CD4-positive, alpha-beta T cell treated with Interleukin-2 at 100 ng/mL for 4 hours (primary cell): ENCODE results near the gene USP48.
A peak's percentile ranks its signal among the peaks of the same experiment; 100 is the strongest.

Experiments used
- DNase-seq: peaks from one replicate; pipeline ENCODE4 v3.0.0-alpha.2; 2020; ENCODE audit warnings: low spot score

Gene USP48

DNA sequence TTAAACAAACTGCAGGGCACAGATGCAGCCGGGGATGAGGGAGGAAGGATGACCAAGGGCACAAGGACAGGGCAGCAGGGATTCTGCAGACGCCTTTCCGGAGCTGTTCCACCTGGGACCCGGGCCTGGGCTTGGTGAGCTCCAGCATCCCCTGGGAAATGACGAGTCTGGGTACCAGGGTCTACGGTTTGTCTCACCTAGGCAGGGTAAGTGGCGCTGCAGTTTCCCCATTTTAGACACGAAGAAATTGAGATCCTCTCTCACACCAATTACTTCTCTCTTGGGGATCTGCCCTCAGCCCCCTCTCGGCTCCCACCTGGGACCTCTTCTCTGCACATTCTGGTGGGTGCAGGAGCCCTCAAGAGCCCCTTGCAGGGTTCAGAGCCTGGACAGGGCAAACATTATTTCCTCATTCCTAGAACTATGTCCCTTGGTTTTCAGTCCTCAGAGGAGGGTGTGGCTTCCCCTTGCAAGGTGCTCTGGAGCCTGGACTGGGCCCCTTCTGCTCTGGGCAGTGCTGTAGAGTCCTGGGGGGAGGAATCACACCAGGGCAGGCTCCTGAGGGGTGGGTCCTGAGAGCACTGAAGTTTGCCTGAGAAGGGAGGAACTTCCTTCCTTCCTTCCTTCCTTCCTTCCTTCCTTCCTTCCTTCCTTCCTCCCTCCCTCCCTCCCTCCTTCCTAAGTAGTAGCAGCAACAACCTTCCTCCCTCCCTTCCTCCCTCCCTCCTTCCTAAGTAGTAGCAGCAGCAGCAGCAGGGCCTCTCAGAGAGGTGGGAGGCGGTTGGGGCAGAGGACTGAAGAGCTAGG is 129.8 kb downstream of the USP48 start:
- DNase-seq: no peak

DNA sequence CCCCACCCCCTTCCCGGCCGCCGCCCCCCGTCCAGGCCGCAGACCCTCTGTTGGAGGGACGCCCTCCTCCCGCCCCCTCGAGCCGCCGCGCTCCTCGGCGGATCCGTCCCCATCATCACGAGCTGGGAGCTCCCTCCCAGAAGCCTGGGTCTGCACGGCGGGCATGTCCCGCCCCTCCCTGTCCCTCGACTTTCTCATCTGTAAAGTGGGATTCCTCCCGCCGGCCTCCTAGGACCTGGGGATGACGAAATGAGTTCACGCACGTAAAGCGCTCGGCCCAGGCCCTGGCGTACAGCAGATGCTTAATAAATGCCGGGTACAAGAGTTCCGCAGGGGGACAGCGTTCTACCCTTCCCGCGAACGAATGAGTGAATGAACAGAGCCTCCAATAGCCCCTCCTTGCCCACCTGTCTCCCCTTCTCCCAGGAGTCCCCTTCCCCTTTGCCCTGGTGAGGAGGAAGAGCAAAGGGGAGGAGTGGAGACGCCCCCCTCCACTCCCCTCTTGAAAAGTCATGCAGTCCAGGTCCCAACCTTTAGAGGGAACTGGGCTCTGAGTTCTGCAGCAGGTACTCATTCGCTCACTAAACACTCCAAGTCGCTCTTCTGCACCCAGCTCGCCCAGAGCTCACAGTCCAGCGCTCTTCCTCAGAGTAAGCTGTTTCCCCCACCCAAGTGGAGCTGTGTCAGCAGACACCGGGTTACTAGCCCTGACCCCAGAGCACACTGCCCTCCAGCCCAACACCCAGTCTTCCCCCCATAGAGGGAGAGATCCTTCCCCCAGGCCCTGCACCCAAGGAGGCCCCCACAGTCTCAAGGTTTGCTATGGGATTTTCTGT is 130.6 kb downstream of the USP48 start:
- DNase-seq: no peak

- peak; percentile 33 for DNase-seq
Measured at GRCh38 chr1:21651214-21652042, 131.5 kb downstream of the USP48 start.

GRCh38 chr1:21650400-21650799 is 132.5 kb downstream of the USP48 start:
- no peak for DNase-seq

GRCh38 chr1:21649315-21649714 is 133.6 kb downstream of the USP48 start:
- no peak for DNase-seq

DNA sequence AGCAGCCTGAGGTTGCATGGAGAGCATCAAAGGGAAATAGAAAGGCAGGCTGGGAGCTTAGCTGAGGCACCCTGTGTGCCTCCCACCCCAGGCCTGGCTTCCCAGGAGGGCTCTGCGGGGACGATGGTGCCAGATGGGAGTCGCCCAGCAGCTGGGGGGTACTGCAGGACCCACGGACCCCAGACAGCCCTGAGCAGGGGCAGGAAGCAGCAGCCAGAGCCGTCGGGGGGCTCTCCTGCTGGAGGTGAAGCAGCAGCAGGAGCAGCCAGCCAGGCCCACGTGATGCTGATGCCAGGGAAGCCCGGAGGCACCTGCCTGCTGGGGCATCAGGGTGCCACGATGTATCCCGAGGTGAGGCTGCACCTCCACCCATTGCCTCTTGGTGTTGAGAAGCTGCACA is 134.2 kb downstream of the USP48 start:
- no peak for DNase-seq

- no peak for DNase-seq
Measured at GRCh38 chr1:21648352-21648730, 134.6 kb downstream of the USP48 start.

GRCh38 chr1:21647431-21648351 is 135.3 kb downstream of the USP48 start:
- DNase-seq: no peak

GRCh38 chr1:21645550-21645949 is 137.4 kb downstream of the USP48 start:
- no peak for DNase-seq

GRCh38 chr1:21644906-21645305 is 138.0 kb downstream of the USP48 start:
- DNase-seq: no peak

- no peak for DNase-seq
Measured at GRCh38 chr1:21644348-21644747, 138.6 kb downstream of the USP48 start.

DNA sequence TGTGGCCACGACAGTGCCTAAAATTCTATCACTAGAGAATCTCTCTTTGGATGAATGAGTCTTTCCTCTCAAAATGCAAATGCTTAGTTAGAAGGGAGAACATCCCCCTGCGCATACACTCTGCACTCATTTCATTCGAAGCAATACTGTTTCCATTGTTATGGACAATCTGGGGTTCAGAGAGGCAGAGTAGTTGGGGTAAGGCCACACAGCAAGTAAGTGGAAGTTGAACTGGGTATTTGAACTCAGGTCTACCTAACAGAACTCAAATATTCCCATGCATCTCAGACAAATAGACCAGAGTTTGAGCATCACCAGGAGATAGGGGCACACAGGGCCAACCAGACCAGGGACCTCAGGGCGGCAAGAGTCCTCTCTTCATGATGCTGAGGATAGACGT is 139.3 kb downstream of the USP48 start:
- DNase-seq: no peak

GRCh38 chr1:21641967-21642739 is 140.8 kb downstream of the USP48 start:
- DNase-seq: no peak

DNA sequence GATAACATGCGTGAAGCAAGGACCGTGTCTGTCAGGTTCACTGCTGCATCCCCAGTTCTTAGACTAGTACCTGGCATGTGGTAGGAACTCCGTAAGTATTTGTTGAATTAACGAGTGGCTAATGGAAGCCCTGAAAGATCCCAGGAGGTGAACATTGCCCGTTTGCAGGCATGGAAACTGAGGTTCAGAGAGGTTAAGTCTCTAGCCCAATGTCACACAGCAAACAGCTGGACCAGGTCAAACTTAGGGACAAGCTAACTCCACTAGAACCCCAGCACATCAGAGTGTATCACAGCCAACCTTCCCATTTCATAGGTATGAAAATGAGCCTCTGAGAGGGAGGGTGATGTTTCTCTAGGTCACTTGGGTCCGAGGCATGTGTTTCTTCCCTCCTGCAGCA is 141.4 kb downstream of the USP48 start:
- no peak for DNase-seq

- DNase-seq: no peak
Measured at GRCh38 chr1:21641076-21641475, 141.9 kb downstream of the USP48 start.

DNA sequence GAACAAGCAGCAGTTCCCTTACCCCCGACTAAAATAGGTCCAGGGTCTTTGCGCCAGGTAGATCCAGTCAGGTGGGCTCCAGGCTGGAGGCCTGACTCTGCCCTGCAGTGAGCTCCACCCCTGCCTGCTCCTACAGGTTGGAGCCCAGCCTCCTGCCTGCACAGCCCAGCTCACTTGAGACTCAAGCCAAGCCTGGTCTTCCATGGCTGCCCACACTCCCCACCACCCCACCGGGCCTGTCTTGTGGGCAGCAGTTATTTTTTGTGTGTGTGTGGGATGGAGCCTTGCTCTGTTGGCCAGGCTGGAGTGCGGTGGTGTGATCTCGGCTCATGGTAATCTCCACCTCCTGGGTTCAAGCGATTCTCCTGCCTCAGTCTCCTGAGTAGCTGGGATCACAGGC is 142.3 kb downstream of the USP48 start:
- no peak for DNase-seq

DNA sequence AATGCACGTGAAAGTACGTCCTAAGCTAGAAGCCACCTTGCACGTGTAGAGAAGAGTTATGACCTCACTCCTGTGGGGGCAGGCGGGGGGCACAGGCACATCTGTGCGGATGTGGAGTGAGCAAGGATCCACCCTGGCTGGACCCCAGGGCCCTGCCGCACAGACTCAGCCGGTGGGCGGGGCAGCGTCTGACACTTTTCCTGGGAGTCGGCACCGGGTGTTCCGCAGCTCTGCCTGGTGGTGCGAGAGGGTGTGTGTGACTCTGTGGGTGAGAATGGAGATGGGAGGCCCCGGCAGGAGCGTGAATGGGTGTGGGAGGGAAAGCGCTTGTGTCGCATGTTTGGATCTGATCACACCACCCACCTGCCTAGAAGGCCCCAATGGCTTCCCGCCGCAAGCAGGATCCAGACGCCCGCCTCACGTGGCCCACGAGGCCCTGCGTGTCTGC is 143.3 kb downstream of the USP48 start:
- DNase-seq: no peak

GRCh38 chr1:21638531-21639341 is 144.2 kb downstream of the USP48 start:
- no peak for DNase-seq

DNA sequence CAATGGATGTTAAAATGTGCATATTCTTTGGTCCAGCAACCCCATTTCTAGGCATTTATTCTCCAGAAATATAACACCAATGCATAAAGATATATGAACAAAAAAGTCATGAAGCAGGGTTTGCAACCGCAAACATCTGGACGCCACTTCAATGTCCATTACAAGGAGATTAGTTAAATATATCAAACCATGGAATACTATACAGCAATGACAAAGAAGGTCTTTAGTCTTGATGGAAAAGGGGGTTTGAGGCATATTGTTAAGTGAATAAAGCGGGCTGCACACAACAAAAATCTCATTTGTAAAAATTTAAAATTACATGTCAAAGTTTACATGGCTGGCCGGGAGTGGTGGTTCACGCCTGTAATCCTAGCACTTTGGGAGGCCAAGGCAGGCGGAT is 145.4 kb downstream of the USP48 start:
- no peak for DNase-seq

- DNase-seq: no peak
Measured at GRCh38 chr1:21636029-21636428, 146.9 kb downstream of the USP48 start.
